ENCODE results near the gene CEBPZ.
A peak's percentile ranks its signal among the peaks of the same experiment; 100 is the strongest.

Gene CEBPZ

DNA sequence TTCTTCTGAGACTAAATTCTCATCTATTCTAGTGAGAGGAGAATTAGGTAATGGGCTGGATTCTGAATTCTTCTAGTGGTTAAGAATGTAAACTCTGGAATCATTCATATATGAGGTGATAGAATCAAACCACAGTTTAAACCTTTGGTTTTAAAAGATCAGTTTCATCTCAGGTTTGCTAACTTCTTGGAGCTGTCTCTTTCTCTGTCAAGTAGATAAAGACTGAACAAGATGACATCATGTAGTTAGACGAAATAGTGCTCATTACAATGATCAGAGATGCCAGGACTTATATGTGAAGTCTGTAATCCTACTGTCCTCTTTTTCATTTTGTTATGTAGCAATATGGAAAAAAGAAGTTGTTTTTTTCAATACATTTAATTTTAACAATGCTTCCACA, 30.2 kb downstream of the CEBPZ start:
- no peak for TF ChIP-seq FOXM1 (IDR thresholded peaks at IDR 0.05; ENCODE audit: borderline replicate concordance, low read depth)
- no peak for TF ChIP-seq TCF12 (IDR thresholded peaks at IDR 0.05; ENCODE audit: low read depth)
- TF ChIP-seq TAF1 (IDR thresholded peaks at IDR 0.05; ENCODE audit: low read depth), result no peak
- TF ChIP-seq, protein P1, sequence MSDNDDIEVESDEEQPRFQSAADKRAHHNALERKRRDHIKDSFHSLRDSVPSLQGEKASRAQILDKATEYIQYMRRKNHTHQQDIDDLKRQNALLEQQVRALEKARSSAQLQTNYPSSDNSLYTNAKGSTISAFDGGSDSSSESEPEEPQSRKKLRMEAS (IDR thresholded peaks at IDR 0.05), result no peak
- TF ChIP-seq, protein P2, sequence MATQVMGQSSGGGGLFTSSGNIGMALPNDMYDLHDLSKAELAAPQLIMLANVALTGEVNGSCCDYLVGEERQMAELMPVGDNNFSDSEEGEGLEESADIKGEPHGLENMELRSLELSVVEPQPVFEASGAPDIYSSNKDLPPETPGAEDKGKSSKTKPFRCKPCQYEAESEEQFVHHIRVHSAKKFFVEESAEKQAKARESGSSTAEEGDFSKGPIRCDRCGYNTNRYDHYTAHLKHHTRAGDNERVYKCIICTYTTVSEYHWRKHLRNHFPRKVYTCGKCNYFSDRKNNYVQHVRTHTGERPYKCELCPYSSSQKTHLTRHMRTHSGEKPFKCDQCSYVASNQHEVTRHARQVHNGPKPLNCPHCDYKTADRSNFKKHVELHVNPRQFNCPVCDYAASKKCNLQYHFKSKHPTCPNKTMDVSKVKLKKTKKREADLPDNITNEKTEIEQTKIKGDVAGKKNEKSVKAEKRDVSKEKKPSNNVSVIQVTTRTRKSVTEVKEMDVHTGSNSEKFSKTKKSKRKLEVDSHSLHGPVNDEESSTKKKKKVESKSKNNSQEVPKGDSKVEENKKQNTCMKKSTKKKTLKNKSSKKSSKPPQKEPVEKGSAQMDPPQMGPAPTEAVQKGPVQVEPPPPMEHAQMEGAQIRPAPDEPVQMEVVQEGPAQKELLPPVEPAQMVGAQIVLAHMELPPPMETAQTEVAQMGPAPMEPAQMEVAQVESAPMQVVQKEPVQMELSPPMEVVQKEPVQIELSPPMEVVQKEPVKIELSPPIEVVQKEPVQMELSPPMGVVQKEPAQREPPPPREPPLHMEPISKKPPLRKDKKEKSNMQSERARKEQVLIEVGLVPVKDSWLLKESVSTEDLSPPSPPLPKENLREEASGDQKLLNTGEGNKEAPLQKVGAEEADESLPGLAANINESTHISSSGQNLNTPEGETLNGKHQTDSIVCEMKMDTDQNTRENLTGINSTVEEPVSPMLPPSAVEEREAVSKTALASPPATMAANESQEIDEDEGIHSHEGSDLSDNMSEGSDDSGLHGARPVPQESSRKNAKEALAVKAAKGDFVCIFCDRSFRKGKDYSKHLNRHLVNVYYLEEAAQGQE (IDR thresholded peaks at IDR 0.05; ENCODE audit: low read depth), result no peak
- no peak for TF ChIP-seq RAD21 (IDR thresholded peaks at IDR 0.05; ENCODE audit: low read depth)
- no peak for TF ChIP-seq EGR1 (IDR thresholded peaks at IDR 0.05)
- no peak for TF ChIP-seq CEBPB (IDR thresholded peaks at IDR 0.05)
- TF ChIP-seq ZBTB7A (IDR thresholded peaks at IDR 0.05; ENCODE audit: low read depth), result no peak

DNA sequence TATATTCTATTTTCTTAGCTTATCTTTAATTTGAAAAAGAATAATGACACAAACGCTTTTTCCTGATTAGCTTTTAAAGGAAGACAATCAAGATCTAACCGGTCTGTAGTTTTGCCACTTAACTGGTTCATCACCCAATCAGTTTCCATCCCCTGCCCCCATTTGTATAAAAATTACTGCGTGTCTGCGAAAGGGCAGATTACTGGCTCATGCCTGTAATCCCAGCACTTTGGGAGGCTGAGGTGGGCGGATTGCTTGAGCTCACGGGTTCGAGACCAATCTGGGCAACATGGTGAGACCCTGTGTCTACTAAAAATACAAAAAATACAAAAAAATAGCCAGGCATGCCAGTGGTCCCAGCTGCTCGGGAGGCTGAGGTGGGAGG, 32.7 kb downstream of the CEBPZ start:
- TF ChIP-seq RAD21 (IDR thresholded peaks at IDR 0.05; ENCODE audit: low read depth) (no peak), NFIC (IDR thresholded peaks at IDR 0.05) (no peak), CREB1 (IDR thresholded peaks at IDR 0.05; ENCODE audit: low read depth) (no peak), TEAD4 (IDR thresholded peaks at IDR 0.05) (no peak), EP300 (IDR thresholded peaks at IDR 0.05; ENCODE audit: borderline replicate concordance) (no peak), CEBPB (IDR thresholded peaks at IDR 0.05) (no peak), TAF1 (IDR thresholded peaks at IDR 0.05; ENCODE audit: low read depth) (no peak), YY1 (IDR thresholded peaks at IDR 0.05; ENCODE audit: low read depth) (no peak), FOXM1 (IDR thresholded peaks at IDR 0.05; ENCODE audit: borderline replicate concordance, low read depth) (no peak), ZBTB7A (IDR thresholded peaks at IDR 0.05; ENCODE audit: low read depth) (no peak), TCF12 (IDR thresholded peaks at IDR 0.05; ENCODE audit: low read depth) (no peak), EGR1 (IDR thresholded peaks at IDR 0.05) (no peak)
- TF ChIP-seq, protein P1 (IDR thresholded peaks at IDR 0.05), result no peak
- TF ChIP-seq, protein P3, sequence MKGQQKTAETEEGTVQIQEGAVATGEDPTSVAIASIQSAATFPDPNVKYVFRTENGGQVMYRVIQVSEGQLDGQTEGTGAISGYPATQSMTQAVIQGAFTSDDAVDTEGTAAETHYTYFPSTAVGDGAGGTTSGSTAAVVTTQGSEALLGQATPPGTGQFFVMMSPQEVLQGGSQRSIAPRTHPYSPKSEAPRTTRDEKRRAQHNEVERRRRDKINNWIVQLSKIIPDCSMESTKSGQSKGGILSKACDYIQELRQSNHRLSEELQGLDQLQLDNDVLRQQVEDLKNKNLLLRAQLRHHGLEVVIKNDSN (IDR thresholded peaks at IDR 0.05), result no peak
- TF ChIP-seq, protein P2 (IDR thresholded peaks at IDR 0.05; ENCODE audit: low read depth), result no peak

DNA sequence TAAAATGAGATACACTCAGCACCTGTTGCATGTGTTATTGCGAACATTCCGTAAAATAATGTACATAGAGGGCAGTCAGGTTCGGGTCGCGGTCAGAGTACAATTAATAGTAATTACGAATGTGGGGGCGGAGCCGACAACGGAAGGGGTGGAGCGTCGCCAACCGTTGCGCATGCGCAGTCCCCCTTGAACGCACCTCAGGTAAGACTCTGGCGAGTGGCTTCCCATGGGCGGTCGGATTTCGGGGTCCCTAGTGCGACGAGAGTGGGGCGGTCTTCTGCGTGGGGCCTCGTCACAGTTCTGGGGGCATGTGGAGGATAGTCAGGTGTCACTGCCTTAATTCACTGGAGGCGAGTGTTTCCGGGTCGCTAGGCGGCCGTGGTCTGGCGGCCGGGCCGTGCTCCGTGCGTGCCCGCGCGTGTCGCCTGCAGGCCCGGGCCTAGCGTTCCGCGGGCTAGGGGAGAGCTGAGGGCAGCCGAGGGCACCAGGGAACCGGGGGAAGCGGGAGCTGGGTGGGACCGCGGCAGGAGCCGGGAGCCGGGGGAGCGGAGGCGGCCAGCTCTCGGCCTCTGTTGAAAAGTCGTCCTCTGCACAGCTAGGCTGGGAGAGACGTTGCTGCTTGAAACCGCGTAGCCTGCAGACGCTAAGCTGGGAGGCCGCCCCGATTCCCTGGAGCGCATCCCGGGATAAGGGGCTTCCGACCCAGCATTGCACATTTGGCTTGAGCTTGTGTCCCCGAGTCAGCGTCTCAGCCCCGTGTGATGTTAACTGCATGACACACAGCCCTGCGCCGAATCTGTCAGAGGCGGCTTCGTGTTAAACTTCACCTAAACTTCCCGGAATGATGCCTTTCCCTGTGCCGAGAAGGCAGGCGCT, 34.8 kb downstream of the CEBPZ start, which contains the start of gene CEBPZOS:
CEBPZOS (plus strand) TSS at position 177 of the 876 bp plus-strand sequence. CDS start 3,209 bp downstream, outside the sequence.
- TF ChIP-seq YY1 (IDR thresholded peaks at IDR 0.05; ENCODE audit: low read depth) (no peak), TEAD4 (IDR thresholded peaks at IDR 0.05) (no peak), TCF12 (IDR thresholded peaks at IDR 0.05; ENCODE audit: low read depth) (no peak), CREB1 (IDR thresholded peaks at IDR 0.05; ENCODE audit: low read depth) (no peak), NFIC (IDR thresholded peaks at IDR 0.05) (no peak), CEBPB (IDR thresholded peaks at IDR 0.05) (no peak), TAF1 (IDR thresholded peaks at IDR 0.05; ENCODE audit: low read depth) (peak; percentile 84), FOXM1 (IDR thresholded peaks at IDR 0.05; ENCODE audit: borderline replicate concordance, low read depth) (no peak), RAD21 (IDR thresholded peaks at IDR 0.05; ENCODE audit: low read depth) (no peak), EGR1 (IDR thresholded peaks at IDR 0.05) (0 out of 2 replicates have a peak, but pooled peaks have one; percentile 27), EP300 (IDR thresholded peaks at IDR 0.05; ENCODE audit: borderline replicate concordance) (no peak), ZBTB7A (IDR thresholded peaks at IDR 0.05; ENCODE audit: low read depth) (no peak)
- TF ChIP-seq, protein P3 (IDR thresholded peaks at IDR 0.05), result 0 out of 2 replicates have a peak, but pooled peaks have one; percentile 8
- TF ChIP-seq, protein P1 (IDR thresholded peaks at IDR 0.05), result peak; percentile 86
- TF ChIP-seq, protein P2 (IDR thresholded peaks at IDR 0.05; ENCODE audit: low read depth), result no peak
